Endodermal cell (in vitro differentiated cells): Measurements from ENCODE around the gene SNRPA. TPM values are rescaled to one million over a fixed set of nuclear protein-coding genes. Genes with fewer than 3 reads are reported as not detected.
A peak's percentile ranks its signal among the peaks of the same experiment; 100 is the strongest.

Source experiments
- DNase-seq: peaks from one replicate; pipeline ENCODE4 v3.0.0-alpha.2; 2017
- H3K27ac ChIP-seq: 2 replicates; pipeline ENCODE4 v1.5.1; 2013; ENCODE audit warnings: mild to moderate bottlenecking, low read depth, low read length, moderate library complexity
- H3K27me3 ChIP-seq: 2 replicates; pipeline ENCODE4 v1.6.1; 2013; ENCODE audit warnings: mild to moderate bottlenecking, low read length, moderate library complexity; ENCODE audit not compliant: insufficient read depth, control insufficient read depth, poor library complexity, severe bottlenecking
- H3K36me3 ChIP-seq: 2 replicates; pipeline ENCODE4 v1.7.0; 2013; ENCODE audit warnings: mild to moderate bottlenecking, low read length, moderate library complexity; ENCODE audit not compliant: control insufficient read depth, insufficient read depth
- H3K4me1 ChIP-seq: one replicate; pipeline ENCODE4 v1.7.0; 2013; ENCODE audit warnings: low read length; ENCODE audit not compliant: control insufficient read depth, insufficient read depth
- H3K4me3 ChIP-seq: 2 replicates; pipeline ENCODE4 v1.5.1; 2013; ENCODE audit warnings: mild to moderate bottlenecking, low read length, moderate library complexity
- H3K9ac ChIP-seq: 2 replicates; pipeline ENCODE4 v1.6.1; 2013; ENCODE audit warnings: mild to moderate bottlenecking, low read length, moderate library complexity; ENCODE audit not compliant: poor library complexity, severe bottlenecking; ENCODE audit errors: extremely low read depth
- H3K9me3 ChIP-seq: 2 replicates; pipeline ENCODE4 v1.6.1; 2013; ENCODE audit warnings: mild to moderate bottlenecking, low read length, moderate library complexity; ENCODE audit not compliant: control insufficient read depth
- H3K27ac Mint-ChIP-seq: 2 replicates; pipeline ENCODE4 v1.8.0; 2020; ENCODE audit warnings: mixed read lengths
- H3K27me3 Mint-ChIP-seq: 2 replicates; pipeline ENCODE4 v1.8.0; 2021; ENCODE audit warnings: mild to moderate bottlenecking, mixed read lengths; ENCODE audit not compliant: insufficient read depth
- H3K36me3 Mint-ChIP-seq: 2 replicates; pipeline ENCODE4 v1.8.0; 2020; ENCODE audit warnings: low read depth, mixed read lengths
- H3K4me1 Mint-ChIP-seq: 2 replicates; pipeline ENCODE4 v1.8.0; 2020; ENCODE audit warnings: mixed read lengths
- H3K4me3 Mint-ChIP-seq: 2 replicates; pipeline ENCODE4 v1.8.0; 2020; ENCODE audit warnings: mild to moderate bottlenecking, moderate library complexity, mixed read lengths
- H3K9me3 Mint-ChIP-seq: 2 replicates; pipeline ENCODE4 v1.8.0; 2020; ENCODE audit warnings: mild to moderate bottlenecking, mixed read lengths
- WGBS, 2 experiments: methylation state at CpG; one replicate each; pipeline versions ENCODE4 v1.1.5 to v1.1.7; 2013; ENCODE audit warnings: missing lambda C conversion rate in 2 of 2, mixed read lengths in 1 of 2; ENCODE audit not compliant: insufficient coverage in 1 of 2, insufficient read length in 1 of 2; 5-methylcytosine and 5-hydroxymethylcytosine counted together
- total RNA-seq, 2 donors: library from RNA; stranded (reverse); fragmentation: NEBNext Ultra II Directional in 1 of 2; extraction: Animal tissue kit (Norgen Biotek cat#: 25700) in 1 of 2; gene quantifications; 2 replicates in 1 of 2; 3 replicates in 1 of 2; pipeline ENCODE4 v1.2.1, GENCODE V29; 2021
- TF ChIP-seq, protein P1 (sequence below): fragments of 200-600 bp; sonication (generic); conservative IDR thresholded peaks from 2 replicates; pipeline ENCODE4 v1.5.0; 2021; ENCODE audit warnings: antibody characterized with exemption, mild to moderate bottlenecking

SNRPA gene
- total RNA-seq, 2 donors from 2014 or later, result 160 to 199 TPM

GRCh38 chr19:40808497-40808896 lies 57.5 kb downstream of the SNRPA start:
- H3K27me3 Mint-ChIP-seq, result peaks cover 16% of the 10 kb centered on the region
- Histone ChIP-seq H3K4me1 (peaks cover 8% of the 10 kb centered on the region), H3K27me3 (no peaks in the 10 kb centered on the region), H3K36me3 (peaks cover 57% of the 10 kb centered on the region), H3K9me3 (no peaks in the 10 kb centered on the region), H3K27ac (no peak overlapping the region), H3K9ac (no peak overlapping the region), H3K4me3 (no peak overlapping the region)
- peaks cover 48% of the 10 kb centered on the region for H3K4me1 Mint-ChIP-seq
- no peak overlapping the region for H3K27ac Mint-ChIP-seq
- H3K9me3 Mint-ChIP-seq, result no peaks in the 10 kb centered on the region
- 93 to 100% methylated on average over 4 to 5 of the region's 5 CpGs for WGBS, 2 experiments
- TF ChIP-seq, protein P1, sequence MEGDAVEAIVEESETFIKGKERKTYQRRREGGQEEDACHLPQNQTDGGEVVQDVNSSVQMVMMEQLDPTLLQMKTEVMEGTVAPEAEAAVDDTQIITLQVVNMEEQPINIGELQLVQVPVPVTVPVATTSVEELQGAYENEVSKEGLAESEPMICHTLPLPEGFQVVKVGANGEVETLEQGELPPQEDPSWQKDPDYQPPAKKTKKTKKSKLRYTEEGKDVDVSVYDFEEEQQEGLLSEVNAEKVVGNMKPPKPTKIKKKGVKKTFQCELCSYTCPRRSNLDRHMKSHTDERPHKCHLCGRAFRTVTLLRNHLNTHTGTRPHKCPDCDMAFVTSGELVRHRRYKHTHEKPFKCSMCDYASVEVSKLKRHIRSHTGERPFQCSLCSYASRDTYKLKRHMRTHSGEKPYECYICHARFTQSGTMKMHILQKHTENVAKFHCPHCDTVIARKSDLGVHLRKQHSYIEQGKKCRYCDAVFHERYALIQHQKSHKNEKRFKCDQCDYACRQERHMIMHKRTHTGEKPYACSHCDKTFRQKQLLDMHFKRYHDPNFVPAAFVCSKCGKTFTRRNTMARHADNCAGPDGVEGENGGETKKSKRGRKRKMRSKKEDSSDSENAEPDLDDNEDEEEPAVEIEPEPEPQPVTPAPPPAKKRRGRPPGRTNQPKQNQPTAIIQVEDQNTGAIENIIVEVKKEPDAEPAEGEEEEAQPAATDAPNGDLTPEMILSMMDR, result no peak
- H3K4me3 Mint-ChIP-seq, result no peak overlapping the region
- H3K36me3 Mint-ChIP-seq, result peaks cover 31% of the 10 kb centered on the region
- no peak for DNase-seq

GRCh38 chr19:40809358-40810086 lies 58.5 kb downstream of the SNRPA start:
- peaks cover 26% of the 10 kb centered on the region for H3K27me3 Mint-ChIP-seq
- Histone ChIP-seq H3K9me3 (no peaks in the 10 kb centered on the region), H3K4me1 (peaks cover 1% of the 10 kb centered on the region), H3K27me3 (no peaks in the 10 kb centered on the region), H3K9ac (no peak overlapping the region), H3K27ac (no peak overlapping the region), H3K4me3 (no peak overlapping the region), H3K36me3 (peaks cover 47% of the 10 kb centered on the region)
- TF ChIP-seq, protein P1, result no peak
- H3K4me3 Mint-ChIP-seq, result peak overlapping the region; percentile 67
- DNase-seq, result peak; percentile 53
- peaks cover 37% of the 10 kb centered on the region for H3K4me1 Mint-ChIP-seq
- WGBS, 2 experiments, result 95 to 97% methylated on average over 17 to 39 of the region's 39 CpGs
- H3K9me3 Mint-ChIP-seq, result no peaks in the 10 kb centered on the region
- peaks cover 25% of the 10 kb centered on the region for H3K36me3 Mint-ChIP-seq
- peak overlapping the region; percentile 98 for H3K27ac Mint-ChIP-seq

GRCh38 chr19:40810160-40810559 lies 59.2 kb downstream of the SNRPA start:
- H3K27me3 Mint-ChIP-seq, result peaks cover 33% of the 10 kb centered on the region
- no peaks in the 10 kb centered on the region for H3K4me1 ChIP-seq
- 85 to 100% methylated on average over 4 to 10 of the region's 14 CpGs for WGBS, 2 experiments
- no peaks in the 10 kb centered on the region for H3K9me3 ChIP-seq
- peaks cover 41% of the 10 kb centered on the region for H3K36me3 ChIP-seq
- H3K9me3 Mint-ChIP-seq, result no peaks in the 10 kb centered on the region
- H3K4me1 Mint-ChIP-seq, result peaks cover 31% of the 10 kb centered on the region
- H3K4me3 Mint-ChIP-seq, result peak overlapping the region; percentile 67
- H3K4me3 ChIP-seq, result peak overlapping the region; percentile 69
- H3K27ac Mint-ChIP-seq, result peak overlapping the region; percentile 98
- no peaks in the 10 kb centered on the region for H3K27me3 ChIP-seq
- TF ChIP-seq, protein P1, result no peak
- peaks cover 21% of the 10 kb centered on the region for H3K36me3 Mint-ChIP-seq
- DNase-seq, result peak; percentile 60
- peak overlapping the region; percentile 30 for H3K27ac ChIP-seq
- H3K9ac ChIP-seq, result peak overlapping the region; percentile 34
